PFSK-1 (cell line): Measurements from ENCODE around the gene ZNF268.

Source experiments
- FOXP2 ChIP-seq: optimal IDR thresholded peaks from 2 replicates; pipeline ENCODE3; 2011; ENCODE audit warnings: borderline replicate concordance, control low read depth, inconsistent platforms; ENCODE audit not compliant: insufficient read depth; ENCODE audit errors: extremely low read length, extremely low read depth
- POLR2AphosphoS5 ChIP-seq: IDR thresholded peaks from 2 replicates; pipeline ENCODE4 v1.6.1; 2012; ENCODE audit warnings: low read depth, mild to moderate bottlenecking, control low read depth, low read length, moderate library complexity
- SIN3A ChIP-seq: IDR thresholded peaks from 2 replicates; pipeline ENCODE4 v1.6.1; 2012; ENCODE audit warnings: mild to moderate bottlenecking, low read length, moderate library complexity, borderline replicate concordance; ENCODE audit not compliant: insufficient read depth
- TAF1 ChIP-seq: IDR thresholded peaks from 2 replicates; pipeline ENCODE4 v1.6.1; 2012; ENCODE audit warnings: low read length, control low read depth, borderline replicate concordance; ENCODE audit not compliant: insufficient read depth
- TF ChIP-seq, protein P1 (sequence below), 2 experiments: IDR thresholded peaks; 2 replicates each; pipeline versions ENCODE4 v1.6.1 to v1.8.0; 2011 to 2012; ENCODE audit warnings: low read depth in 2 of 2, low read length in 2 of 2, control low read depth in 1 of 2, inconsistent platforms in 1 of 2, mild to moderate bottlenecking in 1 of 2, moderate library complexity in 1 of 2; ENCODE audit not compliant: insufficient read depth in 1 of 2

Gene ZNF268

DNA sequence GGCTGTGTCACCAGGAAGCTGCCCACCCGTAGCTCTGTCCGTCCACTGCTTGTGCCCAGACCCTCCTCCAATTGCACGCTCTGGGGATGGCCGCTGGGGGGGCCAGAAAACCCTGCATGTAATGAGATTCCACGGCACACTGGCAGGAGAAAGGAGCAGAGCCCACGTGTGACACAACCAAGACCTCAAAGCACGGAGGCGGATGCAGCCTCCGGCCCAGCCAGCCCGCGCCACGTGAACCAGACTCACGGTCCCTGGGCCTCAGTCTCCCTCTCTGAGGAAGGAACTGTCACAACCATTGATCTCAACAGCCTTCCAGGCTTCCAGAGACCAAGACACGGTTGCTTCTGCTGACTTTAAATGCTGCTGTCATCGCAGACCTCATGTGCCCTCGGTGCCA lies 39.9 kb downstream of the ZNF268 start:
- TF ChIP-seq TAF1 (no peak), SIN3A (no peak), POLR2AphosphoS5 (no peak), FOXP2 (no peak)
- TF ChIP-seq, protein P1, sequence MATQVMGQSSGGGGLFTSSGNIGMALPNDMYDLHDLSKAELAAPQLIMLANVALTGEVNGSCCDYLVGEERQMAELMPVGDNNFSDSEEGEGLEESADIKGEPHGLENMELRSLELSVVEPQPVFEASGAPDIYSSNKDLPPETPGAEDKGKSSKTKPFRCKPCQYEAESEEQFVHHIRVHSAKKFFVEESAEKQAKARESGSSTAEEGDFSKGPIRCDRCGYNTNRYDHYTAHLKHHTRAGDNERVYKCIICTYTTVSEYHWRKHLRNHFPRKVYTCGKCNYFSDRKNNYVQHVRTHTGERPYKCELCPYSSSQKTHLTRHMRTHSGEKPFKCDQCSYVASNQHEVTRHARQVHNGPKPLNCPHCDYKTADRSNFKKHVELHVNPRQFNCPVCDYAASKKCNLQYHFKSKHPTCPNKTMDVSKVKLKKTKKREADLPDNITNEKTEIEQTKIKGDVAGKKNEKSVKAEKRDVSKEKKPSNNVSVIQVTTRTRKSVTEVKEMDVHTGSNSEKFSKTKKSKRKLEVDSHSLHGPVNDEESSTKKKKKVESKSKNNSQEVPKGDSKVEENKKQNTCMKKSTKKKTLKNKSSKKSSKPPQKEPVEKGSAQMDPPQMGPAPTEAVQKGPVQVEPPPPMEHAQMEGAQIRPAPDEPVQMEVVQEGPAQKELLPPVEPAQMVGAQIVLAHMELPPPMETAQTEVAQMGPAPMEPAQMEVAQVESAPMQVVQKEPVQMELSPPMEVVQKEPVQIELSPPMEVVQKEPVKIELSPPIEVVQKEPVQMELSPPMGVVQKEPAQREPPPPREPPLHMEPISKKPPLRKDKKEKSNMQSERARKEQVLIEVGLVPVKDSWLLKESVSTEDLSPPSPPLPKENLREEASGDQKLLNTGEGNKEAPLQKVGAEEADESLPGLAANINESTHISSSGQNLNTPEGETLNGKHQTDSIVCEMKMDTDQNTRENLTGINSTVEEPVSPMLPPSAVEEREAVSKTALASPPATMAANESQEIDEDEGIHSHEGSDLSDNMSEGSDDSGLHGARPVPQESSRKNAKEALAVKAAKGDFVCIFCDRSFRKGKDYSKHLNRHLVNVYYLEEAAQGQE (IDR thresholded peaks at IDR 0.05; ENCODE audit: insufficient read depth in 1 of 2, low read depth in 2 of 2, low read length in 2 of 2): no peak

DNA sequence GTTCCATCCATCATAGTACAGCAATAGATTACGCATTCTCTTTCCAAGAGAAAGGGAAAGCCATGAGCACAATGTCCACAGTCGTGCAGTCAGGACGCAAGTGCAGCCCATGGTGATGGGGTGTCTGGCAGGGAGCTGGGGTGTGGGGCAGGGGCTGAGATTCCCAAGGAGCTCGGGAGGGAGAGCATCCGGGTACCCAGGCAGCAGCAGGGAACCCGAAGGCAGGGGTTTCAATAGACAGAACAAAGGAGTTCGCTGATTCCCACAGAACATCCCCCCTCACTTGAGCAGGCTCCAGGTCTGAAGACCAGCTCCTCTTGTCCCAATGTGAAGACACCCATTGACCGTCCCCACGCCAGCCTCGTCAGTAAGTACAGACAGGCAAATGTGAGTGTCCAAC lies 40.9 kb downstream of the ZNF268 start:
- TF ChIP-seq, protein P1 (IDR thresholded peaks at IDR 0.05; ENCODE audit: insufficient read depth in 1 of 2, low read depth in 2 of 2, low read length in 2 of 2): no peak
- TF ChIP-seq POLR2AphosphoS5 (no peak), TAF1 (no peak), FOXP2 (no peak), SIN3A (no peak)

DNA sequence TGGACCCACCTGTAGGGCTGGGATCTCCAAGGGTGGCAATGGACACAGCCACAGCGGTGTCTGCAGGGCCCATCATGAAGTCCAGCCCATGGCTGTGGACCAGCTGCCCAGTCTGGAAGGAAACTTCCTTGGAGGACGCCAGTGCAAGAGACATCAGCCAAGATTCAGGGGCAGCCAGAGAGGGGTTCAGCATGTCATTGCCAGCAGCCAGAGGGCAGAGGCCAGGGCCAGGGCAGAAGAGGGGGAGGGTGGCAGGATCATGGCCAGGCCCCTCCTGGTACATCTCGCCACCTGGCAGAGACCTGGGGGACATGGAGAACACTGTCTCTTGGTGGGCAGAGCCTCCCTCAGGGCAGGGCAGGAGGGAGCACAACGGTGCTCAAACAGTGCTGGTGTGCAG lies 44.2 kb downstream of the ZNF268 start:
- TF ChIP-seq TAF1 (no peak), SIN3A (no peak), FOXP2 (no peak), POLR2AphosphoS5 (no peak)
- TF ChIP-seq, protein P1 (IDR thresholded peaks at IDR 0.05; ENCODE audit: insufficient read depth in 1 of 2, low read depth in 2 of 2, low read length in 2 of 2): no peak

DNA sequence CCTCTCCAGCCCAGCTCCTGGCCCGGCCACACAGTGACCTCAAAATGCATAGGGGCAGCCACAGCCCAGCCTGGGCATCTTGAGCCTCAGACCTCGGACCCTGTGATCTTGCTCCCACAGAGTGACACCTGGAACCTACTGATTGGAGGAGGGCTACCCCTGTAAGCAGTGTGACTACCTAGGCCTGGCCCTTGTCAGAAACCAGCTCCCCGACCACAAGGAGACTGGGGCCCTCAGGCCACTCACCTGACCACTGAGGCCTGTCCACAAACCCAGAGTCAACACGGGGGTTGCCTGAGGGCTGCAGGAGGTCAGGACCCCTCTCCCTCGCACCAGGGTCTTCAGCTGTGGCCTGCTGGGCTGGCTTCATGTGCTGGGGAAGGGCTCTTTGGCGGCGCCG lies 45.4 kb downstream of the ZNF268 start:
- TF ChIP-seq POLR2AphosphoS5 (no peak), TAF1 (no peak)

DNA sequence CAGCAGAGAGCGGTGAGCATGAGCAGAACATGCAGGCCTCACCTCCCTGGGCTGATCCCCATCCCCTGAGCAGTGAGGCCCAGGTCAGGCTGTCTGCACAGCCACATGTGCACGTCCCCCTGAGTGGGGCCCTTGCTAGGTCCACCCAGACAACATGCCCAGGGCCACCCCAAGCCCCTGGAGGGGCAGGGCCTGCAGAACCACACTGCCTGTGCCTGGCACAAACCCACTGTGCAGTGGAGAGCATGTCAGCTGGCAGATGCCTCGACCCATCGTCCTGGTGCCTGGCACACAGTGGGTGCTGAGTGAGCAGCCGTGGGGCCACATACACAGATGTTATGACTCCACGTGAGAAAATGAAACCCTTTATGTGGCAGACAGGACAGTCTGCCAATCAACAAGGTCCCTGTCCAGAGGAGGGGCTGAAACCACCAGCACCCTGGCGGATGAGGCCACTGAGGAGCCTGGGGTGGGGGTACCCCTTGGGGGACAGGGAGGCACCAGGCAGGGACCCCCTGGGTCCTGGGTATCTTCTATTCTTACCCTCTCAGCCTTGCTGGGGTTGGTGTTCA lies 46.1 kb downstream of the ZNF268 start:
- TF ChIP-seq FOXP2 (no peak), SIN3A (no peak), TAF1 (no peak), POLR2AphosphoS5 (no peak)
- TF ChIP-seq, protein P1 (IDR thresholded peaks at IDR 0.05; ENCODE audit: insufficient read depth in 1 of 2, low read depth in 2 of 2, low read length in 2 of 2): no peak
